ENCODE measurements around the gene UGT1A10.

Gene UGT1A10

DNA sequence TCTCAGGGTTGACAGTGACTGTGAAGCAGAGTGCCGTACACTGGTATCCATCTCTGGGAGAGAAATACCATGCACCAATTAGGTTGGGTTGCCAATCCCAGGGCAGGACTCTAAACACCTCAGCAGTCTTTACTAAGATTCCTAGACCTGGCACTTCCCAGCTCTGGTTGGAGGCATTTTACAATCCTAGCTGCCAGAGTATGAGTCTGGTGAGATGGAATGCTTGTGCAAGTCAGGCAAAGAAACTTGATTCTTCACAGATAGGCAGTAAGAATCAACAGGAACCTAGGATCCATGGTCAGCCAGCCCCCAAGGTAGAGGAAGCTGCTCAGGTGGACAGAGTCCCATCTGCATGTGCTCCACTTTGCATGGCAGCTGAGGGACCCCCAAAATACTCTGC lies 70.5 kb downstream of the UGT1A10 start:
- no peaks in the 10 kb centered on the region for H3K27me3 ChIP-seq (replicated peaks; ENCODE audit: control insufficient read depth, insufficient read depth, low read length)
- H3K36me3 ChIP-seq (ENCODE audit: control insufficient read depth, insufficient read depth, low read length): no peaks in the 10 kb centered on the region
- no peak for TF ChIP-seq CTCF (IDR thresholded peaks at IDR 0.05; ENCODE audit: insufficient read depth, low read length, poor library complexity, severe bottlenecking)
- H3K4me3 ChIP-seq (replicated peaks; ENCODE audit: low read depth, low read length): no peak overlapping the region
- no peak for DNase-seq (ENCODE audit: extremely low read depth, insufficient read length)

GRCh38 chr2:233707940-233708644 lies 71.8 kb downstream of the UGT1A10 start:
- DNase-seq (ENCODE audit: extremely low read depth, insufficient read length): no peak
- Histone ChIP-seq H3K27me3 (replicated peaks; ENCODE audit: control insufficient read depth, insufficient read depth, low read length) (no peaks in the 10 kb centered on the region), H3K36me3 (ENCODE audit: control insufficient read depth, insufficient read depth, low read length) (no peaks in the 10 kb centered on the region), H3K4me3 (replicated peaks; ENCODE audit: low read depth, low read length) (no peak overlapping the region)
- no peak for TF ChIP-seq CTCF (IDR thresholded peaks at IDR 0.05; ENCODE audit: insufficient read depth, low read length, poor library complexity, severe bottlenecking)

DNA sequence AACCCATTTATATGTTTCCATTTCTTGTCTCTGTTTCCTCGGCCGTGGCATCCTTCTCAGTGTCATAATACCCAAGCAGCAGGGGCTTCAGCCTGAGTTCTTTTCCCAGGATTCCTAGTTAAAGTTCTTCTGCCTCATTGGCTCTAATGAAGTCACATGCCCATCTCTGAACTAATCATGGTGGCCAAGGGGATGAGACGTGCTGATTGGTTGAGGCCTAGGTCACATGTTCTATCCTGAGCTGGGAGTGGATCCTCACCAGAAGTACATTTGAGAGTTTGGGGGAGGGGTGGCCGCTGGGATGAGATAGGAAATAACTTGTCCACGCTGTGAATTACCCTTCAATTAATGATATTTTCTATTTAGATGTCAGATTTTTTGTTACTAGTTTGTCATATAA lies 72.7 kb downstream of the UGT1A10 start:
- no peak for DNase-seq (ENCODE audit: extremely low read depth, insufficient read length)
- TF ChIP-seq CTCF (IDR thresholded peaks at IDR 0.05; ENCODE audit: insufficient read depth, low read length, poor library complexity, severe bottlenecking): no peak
- Histone ChIP-seq H3K27me3 (replicated peaks; ENCODE audit: control insufficient read depth, insufficient read depth, low read length) (no peaks in the 10 kb centered on the region), H3K36me3 (ENCODE audit: control insufficient read depth, insufficient read depth, low read length) (no peaks in the 10 kb centered on the region), H3K4me3 (replicated peaks; ENCODE audit: low read depth, low read length) (no peak overlapping the region)

DNA sequence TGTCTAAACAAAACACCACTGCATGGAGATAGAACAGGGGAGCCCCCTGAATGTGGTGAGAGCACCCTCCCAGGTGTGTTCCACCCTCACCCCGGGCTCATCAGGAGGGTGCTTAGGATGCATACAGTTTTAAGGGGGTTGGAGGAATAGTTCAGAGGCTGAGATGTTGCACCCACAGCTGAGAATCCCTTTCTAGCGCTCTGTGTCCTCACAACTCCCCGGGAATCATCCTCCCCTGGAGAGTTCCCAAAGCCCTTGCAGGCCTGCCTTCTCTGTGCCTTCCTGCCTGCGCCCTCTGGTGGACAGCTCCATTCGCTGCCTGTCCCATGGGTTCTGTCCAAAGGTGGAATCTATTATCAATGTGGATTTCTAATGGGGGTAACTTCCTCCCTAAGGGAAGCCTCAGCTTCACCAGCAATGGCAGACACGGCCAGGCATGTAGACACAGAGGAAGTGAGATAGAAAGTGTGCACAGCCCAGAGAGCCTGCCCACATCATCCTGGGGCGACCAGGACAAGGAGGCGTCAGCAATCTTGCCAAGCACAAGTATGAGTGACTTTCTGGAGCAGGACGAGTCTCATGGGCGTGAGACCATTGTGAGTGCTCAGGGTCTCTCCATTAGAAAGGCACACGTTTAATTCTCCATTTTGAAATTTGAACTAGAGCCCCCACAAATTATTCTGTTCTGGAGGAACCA lies 75.2 kb downstream of the UGT1A10 start:
- Histone ChIP-seq H3K27me3 (replicated peaks; ENCODE audit: control insufficient read depth, insufficient read depth, low read length) (no peaks in the 10 kb centered on the region), H3K4me3 (replicated peaks; ENCODE audit: low read depth, low read length) (no peak overlapping the region), H3K36me3 (ENCODE audit: control insufficient read depth, insufficient read depth, low read length) (no peaks in the 10 kb centered on the region)
- peak; percentile 96 for TF ChIP-seq CTCF (IDR thresholded peaks at IDR 0.05; ENCODE audit: insufficient read depth, low read length, poor library complexity, severe bottlenecking)
- no peak for DNase-seq (ENCODE audit: extremely low read depth, insufficient read length)

DNA sequence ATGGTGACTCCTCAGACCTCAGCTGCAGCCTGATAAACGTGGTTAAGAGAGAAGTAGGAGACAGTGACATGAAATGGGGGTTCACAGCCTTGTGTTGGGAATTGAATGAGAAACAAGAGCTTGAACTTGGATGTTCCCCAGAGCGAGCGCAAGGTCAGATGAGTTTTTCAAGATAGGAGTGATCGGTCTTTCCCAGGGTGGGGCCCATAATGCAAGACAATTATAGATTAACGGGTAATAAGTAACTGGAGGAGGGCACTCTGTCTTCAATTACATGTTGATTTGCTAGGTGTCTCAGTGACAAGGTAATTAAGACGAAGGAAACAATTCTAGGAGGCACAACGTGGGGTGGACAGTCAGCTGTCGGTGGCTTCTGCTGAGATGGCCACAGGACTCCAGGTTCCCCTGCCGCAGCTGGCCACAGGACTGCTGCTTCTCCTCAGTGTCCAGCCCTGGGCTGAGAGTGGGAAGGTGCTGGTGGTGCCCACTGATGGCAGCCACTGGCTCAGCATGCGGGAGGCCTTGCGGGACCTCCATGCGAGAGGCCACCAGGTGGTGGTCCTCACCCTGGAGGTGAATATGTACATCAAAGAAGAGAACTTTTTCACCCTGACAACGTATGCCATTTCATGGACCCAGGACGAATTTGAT lies 76.5 kb downstream of the UGT1A10 start, which contains the start of gene UGT1A5:
TSS of gene UGT1A5 (plus strand) at position 297 of the 651 bp plus-strand sequence. CDS start at position 382, 85 bp downstream.
- DNase-seq (ENCODE audit: extremely low read depth, insufficient read length): no peak
- H3K4me3 ChIP-seq (replicated peaks; ENCODE audit: low read depth, low read length): no peak within 1 kb of the TSS
- no peaks in the 10 kb centered on the region for H3K36me3 ChIP-seq (ENCODE audit: control insufficient read depth, insufficient read depth, low read length)
- no peak for TF ChIP-seq CTCF (IDR thresholded peaks at IDR 0.05; ENCODE audit: insufficient read depth, low read length, poor library complexity, severe bottlenecking)
- H3K27me3 ChIP-seq (replicated peaks; ENCODE audit: control insufficient read depth, insufficient read depth, low read length): no peaks in the 10 kb centered on the region

Measured in GM06990 (cell line).